Raji (cell line): Measurements from ENCODE around the gene UTP14C.

ENCODE experiments used
- POLR2A ChIP-seq: IDR thresholded peaks from 2 replicates; pipeline ENCODE4 v1.6.1; 2011; ENCODE audit warnings: low read depth, low read length, control low read depth; ENCODE audit not compliant: insufficient read depth

UTP14C gene

GRCh38 chr13:51998723-51999509 lies 25.6 kb upstream of the UTP14C start:
- no peak for TF ChIP-seq POLR2A

- no peak for TF ChIP-seq POLR2A
These were observed 25.0 kb upstream of the UTP14C start for GRCh38 chr13:51999510-51999911.

- no peak for TF ChIP-seq POLR2A
These were observed 24.6 kb upstream of the UTP14C start for GRCh38 chr13:51999921-52000320.

GRCh38 chr13:52001120-52001731 lies 23.3 kb upstream of the UTP14C start:
- no peak for TF ChIP-seq POLR2A

- TF ChIP-seq POLR2A, result no peak
These were observed 22.1 kb upstream of the UTP14C start for GRCh38 chr13:52002361-52002760.

GRCh38 chr13:52003541-52003940 lies 20.9 kb upstream of the UTP14C start:
- no peak for TF ChIP-seq POLR2A

- no peak for TF ChIP-seq POLR2A
These were observed 19.9 kb upstream of the UTP14C start for GRCh38 chr13:52004511-52005170.

GRCh38 chr13:52005841-52006522 lies 18.5 kb upstream of the UTP14C start:
- no peak for TF ChIP-seq POLR2A

- TF ChIP-seq POLR2A, result no peak
These were observed 17.8 kb upstream of the UTP14C start for GRCh38 chr13:52006523-52007245.

GRCh38 chr13:52009946-52010345 lies 14.5 kb upstream of the UTP14C start:
- TF ChIP-seq POLR2A, result no peak

GRCh38 chr13:52010890-52011631 lies 13.4 kb upstream of the UTP14C start, which contains the start of gene ATP7B:
ATP7B (minus strand) TSS chr13:52011450; CDS start chr13:52011337, 113 bp downstream.
- TF ChIP-seq POLR2A, result no peak

- TF ChIP-seq POLR2A, result peak; percentile 75
These were observed 12.6 kb upstream of the UTP14C start, which contains the start of gene ALG11 for GRCh38 chr13:52011632-52012511. ALG11 (plus strand) TSS chr13:52012398; CDS start chr13:52012419, 21 bp downstream.

- TF ChIP-seq POLR2A, result no peak
These were observed 12.0 kb upstream of the UTP14C start for GRCh38 chr13:52012512-52012836.

GRCh38 chr13:52016296-52016695 lies 8.2 kb upstream of the UTP14C start:
- no peak for TF ChIP-seq POLR2A

GRCh38 chr13:52020191-52020590 lies 4.3 kb upstream of the UTP14C start:
- TF ChIP-seq POLR2A, result no peak
